ENCODE data around the gene ELOVL1.

ELOVL1 gene

DNA sequence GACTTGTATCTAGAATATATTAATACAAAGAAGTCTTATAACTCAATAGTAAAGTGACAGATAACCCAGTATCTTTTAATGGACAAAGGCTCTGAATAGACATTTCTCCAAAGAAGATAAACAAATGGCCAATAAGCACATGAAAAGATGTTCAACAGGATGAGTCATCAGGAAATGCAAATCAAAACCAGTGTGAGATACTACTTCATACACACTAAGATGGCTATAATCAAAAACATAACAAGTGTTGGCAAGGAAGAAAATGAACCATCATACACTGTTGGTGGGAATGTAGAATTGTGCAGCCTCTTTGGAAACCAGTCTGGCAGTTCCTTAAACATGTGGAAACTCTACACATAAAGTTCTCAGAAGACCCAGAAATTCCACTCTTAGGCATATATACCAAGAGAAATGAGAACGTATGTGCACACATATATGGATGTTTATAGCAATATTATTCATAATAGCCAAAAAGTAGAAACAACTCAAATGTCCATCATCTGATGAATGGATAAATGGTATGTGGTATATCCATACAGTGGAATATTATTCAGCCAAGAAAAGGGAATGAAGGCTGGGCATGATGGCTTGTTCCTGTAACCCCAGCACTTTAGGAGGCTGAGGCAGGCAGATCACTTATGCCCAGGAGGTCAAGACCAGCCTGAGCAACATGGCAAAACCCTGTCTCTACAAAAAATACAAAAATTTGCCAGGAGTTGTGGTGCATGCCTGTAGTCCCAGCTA lies 40.1 kb downstream of the ELOVL1 start:
- no peak for DNase-seq (ENCODE audit: low read depth in 2 of 2)

DNA sequence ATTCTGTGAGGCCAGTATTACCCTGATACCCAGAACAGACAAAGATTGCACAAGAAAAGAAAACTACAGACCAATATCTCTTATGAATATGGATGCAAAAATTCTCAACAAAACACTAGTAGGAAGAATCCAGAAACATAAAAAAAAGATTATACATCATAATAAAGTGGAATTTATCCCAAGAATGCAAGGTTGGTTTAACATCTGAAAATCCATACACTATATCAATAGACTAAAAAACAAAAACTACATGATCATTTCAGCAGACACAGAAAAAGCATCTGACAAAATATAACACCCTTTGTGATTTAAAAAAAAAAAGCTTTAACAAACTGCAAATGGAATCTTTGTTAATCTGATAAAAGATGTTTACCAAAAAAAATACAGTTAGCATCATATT lies 42.4 kb downstream of the ELOVL1 start:
- no peak for DNase-seq (ENCODE audit: low read depth in 2 of 2)

DNA sequence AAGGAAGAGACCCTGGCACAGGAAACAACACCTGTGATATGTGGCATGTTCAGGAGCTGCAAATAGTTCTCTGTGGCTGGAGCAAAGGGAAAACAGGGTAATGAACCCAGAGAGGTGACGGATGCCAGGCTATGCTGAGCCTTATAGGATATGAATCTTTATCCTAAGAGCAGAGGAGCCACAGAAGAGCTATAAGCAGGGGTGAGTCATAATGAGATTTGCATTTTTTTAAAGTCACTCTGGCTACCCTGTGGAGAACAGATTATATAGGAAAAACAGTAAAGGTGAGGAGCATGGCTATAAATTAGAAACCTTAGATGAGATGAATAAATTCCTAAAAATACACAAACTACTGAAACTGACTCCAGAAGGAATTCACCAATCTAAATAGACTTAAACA lies 43.0 kb downstream of the ELOVL1 start:
- DNase-seq (ENCODE audit: low read depth in 2 of 2) = no peak

DNA sequence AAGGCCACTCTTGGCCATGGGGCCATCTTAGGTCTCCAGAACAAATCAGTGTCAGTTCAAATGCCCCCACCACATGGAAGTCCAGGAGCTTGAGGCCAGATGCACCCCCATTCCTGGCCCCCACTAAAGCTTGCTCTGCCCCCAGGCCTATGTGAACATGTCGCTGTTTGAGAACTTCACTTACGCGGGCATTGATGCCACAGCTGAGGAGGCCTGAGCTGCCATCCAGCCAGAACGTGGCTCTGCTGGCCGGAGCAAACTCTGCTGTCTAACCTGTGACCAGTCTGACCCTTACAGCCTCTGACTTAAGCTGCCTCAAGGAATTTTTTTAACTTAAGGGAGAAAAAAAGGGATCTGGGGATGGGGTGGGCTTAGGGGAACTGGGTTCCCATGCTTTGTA lies 45.3 kb downstream of the ELOVL1 start:
- DNase-seq (ENCODE audit: low read depth in 2 of 2) = no peak

DNA sequence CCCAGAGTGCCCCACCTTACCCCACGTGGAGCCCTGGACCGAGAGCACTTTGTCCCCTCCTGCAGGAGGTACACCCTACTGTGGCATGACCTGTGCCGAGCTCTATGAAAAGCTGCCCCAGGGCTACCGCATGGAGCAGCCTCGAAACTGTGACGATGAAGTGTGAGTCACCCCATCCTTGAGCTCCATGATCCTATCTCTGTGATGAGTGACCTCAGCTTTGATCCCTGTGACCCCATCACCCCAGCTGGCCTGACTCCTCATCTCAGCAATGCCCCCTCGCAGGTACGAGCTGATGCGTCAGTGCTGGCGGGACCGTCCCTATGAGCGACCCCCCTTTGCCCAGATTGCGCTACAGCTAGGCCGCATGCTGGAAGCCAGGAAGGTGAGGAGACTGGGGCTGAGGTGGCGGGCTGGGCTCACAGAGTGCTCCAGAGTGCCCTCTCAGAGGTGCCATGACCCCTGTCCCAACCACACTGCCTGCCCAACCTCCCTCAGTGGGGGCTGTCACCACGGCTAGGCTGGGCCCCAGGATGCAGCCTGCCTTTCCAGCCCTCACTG lies 46.4 kb downstream of the ELOVL1 start:
- no peak for DNase-seq (ENCODE audit: low read depth in 2 of 2)

DNA sequence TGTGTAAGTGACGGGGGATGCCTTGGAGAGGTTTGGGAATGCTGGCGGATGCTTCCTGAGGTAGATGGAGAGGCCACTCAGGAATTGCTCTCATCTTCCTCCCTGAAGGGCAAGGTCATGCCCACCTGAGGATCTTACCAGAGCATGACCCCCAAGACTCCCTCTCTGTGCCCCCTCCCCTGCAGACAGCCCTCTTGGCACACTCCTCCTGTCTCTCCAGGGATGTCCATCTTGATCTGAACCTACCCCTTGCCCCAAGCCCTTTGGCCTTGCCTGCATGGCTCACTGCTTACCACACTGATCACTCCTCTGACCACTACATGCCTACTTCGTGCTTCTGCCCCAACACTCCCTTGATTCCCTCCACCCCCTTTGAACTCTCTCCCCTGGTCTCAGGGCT lies 48.0 kb downstream of the ELOVL1 start:
- no peak for DNase-seq (ENCODE audit: low read depth in 2 of 2)

DNA sequence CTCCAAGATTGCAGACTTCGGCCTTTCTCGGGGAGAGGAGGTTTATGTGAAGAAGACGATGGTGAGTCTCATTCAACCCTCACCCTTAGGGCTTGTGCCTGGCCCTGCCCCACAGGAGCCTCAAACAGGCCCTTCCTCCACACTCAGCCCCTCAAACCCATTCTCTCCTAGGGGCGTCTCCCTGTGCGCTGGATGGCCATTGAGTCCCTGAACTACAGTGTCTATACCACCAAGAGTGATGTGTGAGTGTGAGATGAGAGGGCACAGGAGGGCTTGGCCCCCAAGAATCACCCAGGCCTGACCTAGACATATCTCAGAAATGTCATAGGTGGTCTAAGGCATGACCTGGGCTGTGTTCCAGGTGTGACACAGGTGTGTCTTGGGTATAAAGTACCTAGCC lies 48.5 kb downstream of the ELOVL1 start:
- DNase-seq (ENCODE audit: low read depth in 2 of 2) = no peak

DNA sequence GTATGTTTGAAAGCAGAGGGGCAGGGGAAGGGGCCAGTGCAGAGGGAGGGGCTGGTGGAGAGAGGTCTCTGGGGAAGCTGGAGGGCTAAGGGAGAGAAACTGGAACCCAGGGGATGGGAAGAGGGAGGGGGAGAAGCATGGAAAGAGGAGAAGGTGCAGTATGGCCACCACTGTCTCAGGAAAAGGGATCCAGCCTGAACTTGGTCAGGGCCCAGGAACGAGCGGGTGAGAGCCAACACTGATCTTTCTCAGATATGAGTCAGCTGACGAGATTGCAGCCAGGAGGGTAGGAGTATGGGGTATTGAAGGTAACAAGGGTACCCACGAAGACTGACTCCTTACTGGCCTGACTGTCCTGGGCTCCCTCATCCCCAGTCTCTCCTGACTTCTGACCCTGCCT lies 49.0 kb downstream of the ELOVL1 start:
- DNase-seq (ENCODE audit: low read depth in 2 of 2) = no peak

DNA sequence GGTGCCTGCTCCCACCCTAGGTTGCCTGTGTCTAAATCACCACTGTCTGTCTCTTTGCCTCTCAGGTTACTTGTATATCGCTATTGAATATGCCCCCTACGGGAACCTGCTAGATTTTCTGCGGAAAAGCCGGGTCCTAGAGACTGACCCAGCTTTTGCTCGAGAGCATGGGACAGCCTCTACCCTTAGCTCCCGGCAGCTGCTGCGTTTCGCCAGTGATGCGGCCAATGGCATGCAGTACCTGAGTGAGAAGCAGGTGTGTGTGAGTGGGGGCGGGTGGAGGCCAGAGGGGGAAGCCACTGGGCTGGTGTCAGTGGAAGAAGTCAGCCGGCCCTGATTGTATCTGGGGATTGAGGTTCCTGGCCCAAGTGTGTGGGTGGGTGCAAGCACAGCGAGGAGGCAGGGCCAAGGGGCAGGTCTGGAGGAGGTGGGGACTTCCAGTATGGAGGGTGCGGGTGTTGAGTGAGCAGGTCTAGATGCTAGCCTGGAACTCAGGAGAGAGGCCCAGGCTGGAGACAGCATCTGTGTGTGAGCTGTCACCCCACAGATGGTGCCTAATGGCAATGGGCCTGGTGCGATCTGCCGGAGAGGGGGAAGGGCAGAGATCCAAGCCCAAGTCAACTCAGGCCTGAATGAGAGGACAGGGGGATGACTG lies 49.9 kb downstream of the ELOVL1 start:
- DNase-seq (ENCODE audit: low read depth in 2 of 2) = no peak

DNA sequence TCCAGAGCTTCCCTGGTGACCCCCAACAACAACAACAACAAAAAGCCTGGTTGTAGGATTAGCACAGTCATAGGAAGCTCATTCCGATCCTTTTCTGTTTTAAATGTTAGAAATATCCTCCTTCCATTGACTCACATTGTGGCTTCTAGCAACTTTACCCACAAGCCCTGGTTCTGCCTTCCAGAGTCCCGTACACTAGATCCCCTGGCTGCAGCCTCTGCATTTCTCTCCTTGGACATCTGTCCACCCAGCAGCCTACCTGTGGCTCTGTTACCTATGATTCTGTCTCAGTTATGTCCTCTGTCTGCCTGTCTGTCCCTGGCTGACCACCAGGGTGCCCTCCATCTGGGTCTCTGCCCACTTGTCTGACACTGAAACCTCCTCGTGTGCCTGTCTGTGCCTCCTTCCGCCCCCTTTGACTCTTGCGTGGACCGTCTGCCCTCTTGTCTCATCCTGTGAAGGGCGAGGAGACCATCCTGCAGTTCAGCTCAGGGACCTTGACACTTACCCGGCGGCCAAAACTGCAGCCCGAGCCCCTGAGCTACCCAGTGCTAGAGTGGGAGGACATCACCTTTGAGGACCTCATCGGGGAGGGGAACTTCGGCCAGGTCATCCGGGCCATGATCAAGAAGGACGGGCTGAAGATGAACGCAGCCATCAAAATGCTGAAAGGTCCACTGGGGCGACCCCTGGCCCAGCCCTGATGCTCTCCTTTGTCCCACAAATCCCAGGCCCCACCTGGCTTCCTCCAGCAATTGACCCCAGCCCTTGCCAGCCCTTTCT lies 50.9 kb downstream of the ELOVL1 start:
- no peak for DNase-seq (ENCODE audit: low read depth in 2 of 2)

DNA sequence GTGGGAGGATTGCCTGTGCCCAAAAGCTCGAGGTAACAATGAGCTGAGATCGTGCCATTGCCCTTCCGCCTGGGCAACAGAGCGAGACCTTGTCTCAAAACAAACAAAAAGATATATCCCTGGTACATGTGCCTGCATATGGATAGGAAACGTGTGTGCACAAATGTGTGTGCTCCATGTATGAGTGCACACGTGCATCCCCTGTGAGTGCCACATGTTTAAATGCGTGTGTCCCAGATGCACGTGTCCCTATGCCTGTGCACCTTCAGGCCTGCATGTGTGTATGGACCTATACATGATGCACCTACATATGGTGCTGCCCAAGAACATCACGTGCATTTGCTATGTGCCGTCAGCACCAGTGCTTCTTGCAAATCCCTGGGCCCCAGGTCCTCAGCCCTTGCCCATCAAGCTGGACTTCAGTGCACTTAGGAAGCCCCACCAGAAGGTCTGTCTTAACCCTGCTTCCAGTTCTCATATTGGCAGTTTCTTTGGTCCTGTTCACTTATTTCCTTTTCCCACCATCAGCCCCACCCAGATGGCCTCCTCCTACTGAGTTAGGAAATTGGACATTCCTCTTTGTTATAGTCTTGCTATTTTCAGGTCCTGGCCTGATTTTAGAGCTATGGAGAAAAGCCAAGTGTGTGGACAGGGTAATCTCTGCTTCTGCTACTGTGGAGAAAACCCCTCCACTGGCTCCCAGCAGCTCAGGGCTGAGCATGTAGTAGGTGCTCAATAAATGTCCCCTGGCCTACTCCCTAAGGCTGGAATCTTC lies 51.7 kb downstream of the ELOVL1 start:
- no peak for DNase-seq (ENCODE audit: low read depth in 2 of 2)

DNA sequence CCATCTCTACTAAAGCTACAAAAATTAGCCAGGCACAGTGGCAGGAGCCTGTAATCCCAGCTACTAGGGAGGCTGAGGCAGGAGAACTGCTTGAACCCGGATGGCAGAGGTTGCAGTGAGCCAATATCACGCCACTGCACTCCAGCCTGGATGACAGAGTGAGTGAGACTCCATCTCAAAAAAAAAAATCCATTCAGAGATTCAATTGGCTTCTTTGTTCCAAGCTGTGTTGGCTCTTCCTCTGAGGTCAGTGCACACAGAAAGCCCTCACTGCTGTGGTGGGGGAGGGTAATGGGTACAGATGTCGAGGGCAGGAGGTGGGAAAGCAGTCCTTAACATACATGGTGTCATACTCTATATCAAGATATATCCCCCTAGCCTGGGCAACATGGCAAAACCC lies 52.3 kb downstream of the ELOVL1 start:
- DNase-seq (ENCODE audit: low read depth in 2 of 2) = no peak

DNA sequence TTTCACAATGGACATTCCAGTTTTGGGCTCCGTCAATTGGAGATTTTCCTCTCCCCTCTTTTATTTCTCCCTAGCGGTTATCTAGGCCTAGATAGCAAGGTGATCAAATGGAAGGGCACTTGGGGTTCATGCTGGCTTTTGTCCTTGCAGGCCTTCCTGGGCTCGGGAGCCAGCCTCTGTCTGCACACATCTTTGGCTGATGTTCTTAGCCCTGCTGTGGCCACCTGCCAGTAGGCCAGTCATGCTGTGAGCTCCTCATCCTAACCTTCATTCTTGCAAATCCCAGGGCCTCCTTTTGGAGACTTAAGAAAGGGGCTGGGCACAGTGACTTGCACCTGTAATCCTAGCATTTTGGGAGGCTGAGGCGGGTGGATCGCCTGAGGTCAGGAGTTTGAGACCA lies 53.6 kb downstream of the ELOVL1 start:
- DNase-seq (ENCODE audit: low read depth in 2 of 2) = no peak

DNA sequence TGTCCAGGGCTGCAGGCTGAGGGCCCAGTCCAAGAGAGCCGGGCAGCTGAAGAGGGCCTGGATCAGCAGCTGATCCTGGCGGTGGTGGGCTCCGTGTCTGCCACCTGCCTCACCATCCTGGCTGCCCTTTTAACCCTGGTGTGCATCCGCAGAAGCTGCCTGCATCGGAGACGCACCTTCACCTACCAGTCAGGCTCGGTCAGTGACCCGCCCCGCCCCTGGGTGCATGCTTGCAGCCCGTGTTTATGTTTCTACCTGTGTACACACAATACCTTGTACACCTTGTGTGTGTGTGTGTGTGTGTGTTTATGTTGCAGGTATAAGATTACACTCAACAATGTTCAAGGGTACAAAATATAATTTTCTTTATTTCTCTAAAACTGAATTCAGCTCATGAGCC lies 54.0 kb downstream of the ELOVL1 start:
- no peak for DNase-seq (ENCODE audit: low read depth in 2 of 2)

Measured in activated CD8-positive, alpha-beta memory T cell treated with anti-CD3 and anti-CD28 coated beads for 4 hours (primary cell).